Caco-2 (cell line): ENCODE data around the gene HIKESHI. TPM values are rescaled to one million over a fixed set of nuclear protein-coding genes. Genes with fewer than 3 reads are reported as not detected.

ENCODE experiments used
- BruUV-seq: library from RNA; stranded (reverse); fragments of 400-500 nt; replicated peaks from 2 replicates; lab custom pipeline; 2021; lab: Mats Ljungman, UMichigan
- CTCF ChIA-PET: fragments of 300-600 bp; sonication (Branson Sonifier 250); formaldehyde crosslinking; loops from one replicate; lab custom pipeline; 2022; ENCODE audit warnings: antibody characterized with exemption; lab: Charles Lee
- POLR2A ChIA-PET: fragments of 300-600 bp; sonication (Branson Sonifier 250); formaldehyde crosslinking; loops from one replicate; lab custom pipeline; 2022; ENCODE audit warnings: antibody characterized with exemption; lab: Charles Lee
- DNase-seq, 2 experiments: peaks; one replicate each; pipeline versions ENCODE4 v3.0.0 to v3.0.0-alpha.2; 2020 to 2022
- H3K27me3 ChIP-seq: replicated peaks from 2 replicates; pipeline ENCODE4 v1.6.0; 2011; ENCODE audit warnings: low read length; ENCODE audit not compliant: control insufficient read depth, insufficient read depth
- H3K36me3 ChIP-seq: 2 replicates; pipeline ENCODE4 v1.5.1; 2011; ENCODE audit warnings: low read length; ENCODE audit not compliant: control insufficient read depth, insufficient read depth
- H3K4me1 ChIP-seq: fragments of 250-450 bp; sonication (Bioruptor Pico); 2 replicates; pipeline ENCODE4 v1.5.1; 2020; ENCODE audit warnings: mild to moderate bottlenecking
- H3K4me3 ChIP-seq: 2 replicates; pipeline ENCODE4 v1.5.1; 2011; ENCODE audit warnings: low read depth, mild to moderate bottlenecking, control low read depth, low read length
- H3K9me3 ChIP-seq: fragments of 250-450 bp; sonication (Bioruptor Pico); 2 replicates; pipeline ENCODE4 v1.5.1; 2020; ENCODE audit warnings: mild to moderate bottlenecking, moderate library complexity
- H3K27ac Mint-ChIP-seq: one replicate; pipeline ENCODE4 v1.8.0; 2022; ENCODE audit warnings: mixed read lengths; ENCODE audit not compliant: unreplicated experiment
- H3K27me3 Mint-ChIP-seq: one replicate; pipeline ENCODE4 v1.8.0; 2022; ENCODE audit warnings: mixed read lengths; ENCODE audit not compliant: insufficient read depth, unreplicated experiment
- H3K36me3 Mint-ChIP-seq: one replicate; pipeline ENCODE4 v1.8.0; 2022; ENCODE audit warnings: mild to moderate bottlenecking, mixed read lengths; ENCODE audit not compliant: insufficient read depth, unreplicated experiment
- H3K4me1 Mint-ChIP-seq: one replicate; pipeline ENCODE4 v1.8.0; 2022; ENCODE audit warnings: low read depth, mixed read lengths; ENCODE audit not compliant: unreplicated experiment
- H3K4me3 Mint-ChIP-seq: one replicate; pipeline ENCODE4 v1.8.0; 2022; ENCODE audit warnings: mild to moderate bottlenecking, moderate library complexity, mixed read lengths; ENCODE audit not compliant: unreplicated experiment
- H3K9me3 Mint-ChIP-seq: one replicate; pipeline ENCODE4 v1.8.0; 2022; ENCODE audit warnings: mixed read lengths; ENCODE audit not compliant: unreplicated experiment
- CTCF ChIP-seq, 2 experiments: fragments of 200-600 bp in 1 of 2; IDR thresholded peaks; 1 replicate in 1 of 2; 2 replicates in 1 of 2; pipeline versions ENCODE4 v1.5.1 to v1.8.0; 2011 to 2022; ENCODE audit warnings: antibody characterized with exemption in 1 of 2, control low read depth in 1 of 2, inconsistent platforms in 1 of 2, low read depth in 1 of 2, low read length in 1 of 2, mild to moderate bottlenecking in 1 of 2, moderate library complexity in 1 of 2; ENCODE audit not compliant: insufficient read depth in 1 of 2, severe bottlenecking in 1 of 2, unreplicated experiment in 1 of 2
- intact Hi-C: fragments of 100-400 bp; cut with micrococcal nuclease; formaldehyde crosslinking; loops from one replicate; pipeline ENCODE4 v1.10.0; 2022; ENCODE audit not compliant: unreplicated experiment
- total RNA-seq: library from RNA; stranded (reverse); gene quantifications from 2 replicates; pipeline ENCODE4 v1.2.3, GENCODE V29; 2022

Gene HIKESHI
- total RNA-seq, 1 experiment from 2014 or later, result 82.0 TPM

GRCh38 chr11:86275493-86276370 is 26.3 kb upstream of the HIKESHI start:
- Histone ChIP-seq H3K36me3 (no peaks in the 10 kb centered on the region), H3K27me3 (no peaks in the 10 kb centered on the region), H3K4me1 (no peaks in the 10 kb centered on the region), H3K9me3 (no peaks in the 10 kb centered on the region), H3K4me3 (no peak overlapping the region)
- intact Hi-C loops, result no loop called here
- no peak overlapping the region for H3K4me3 Mint-ChIP-seq
- no peaks in the 10 kb centered on the region for H3K9me3 Mint-ChIP-seq
- ChIA-PET CTCF (interaction anchor here (0.6 kb wide), 1 partner anchor 11 kb away, joined by 3 read pairs; no protein-coding TSS in a partner anchor), POLR2A (interaction anchor here (0.6 kb wide), 2 partner anchors 46 to 360 kb away, joined by 3 to 5 read pairs; no protein-coding TSS in a partner anchor)
- no peak overlapping the region for H3K27ac Mint-ChIP-seq
- no peaks in the 10 kb centered on the region for H3K27me3 Mint-ChIP-seq
- TF ChIP-seq CTCF (IDR thresholded peaks at IDR 0.05; ENCODE audit: insufficient read depth in 1 of 2, low read depth in 1 of 2, low read length in 1 of 2, severe bottlenecking in 1 of 2, unreplicated experiment in 1 of 2), result peak in 1 of 2 experiments; percentile 37
- BruUV-seq, result no TSS peak
- peaks cover 10% of the 10 kb centered on the region for H3K4me1 Mint-ChIP-seq
- peaks cover 86% of the 10 kb centered on the region for H3K36me3 Mint-ChIP-seq
- DNase-seq, result no peak

GRCh38 chr11:86277741-86278140 is 24.3 kb upstream of the HIKESHI start:
- POLR2A ChIA-PET, result no interaction called here
- H3K27me3 Mint-ChIP-seq, result no peaks in the 10 kb centered on the region
- H3K4me1 ChIP-seq, result no peaks in the 10 kb centered on the region
- no peaks in the 10 kb centered on the region for H3K36me3 ChIP-seq
- H3K27ac Mint-ChIP-seq, result no peak overlapping the region
- TF ChIP-seq CTCF (IDR thresholded peaks at IDR 0.05; ENCODE audit: insufficient read depth in 1 of 2, low read depth in 1 of 2, low read length in 1 of 2, severe bottlenecking in 1 of 2, unreplicated experiment in 1 of 2), result no peak
- DNase-seq, result no peak
- H3K9me3 ChIP-seq, result no peaks in the 10 kb centered on the region
- H3K27me3 ChIP-seq, result no peaks in the 10 kb centered on the region
- no peak overlapping the region for H3K4me3 Mint-ChIP-seq
- BruUV-seq, result no TSS peak
- CTCF ChIA-PET, result no interaction called here
- no peaks in the 10 kb centered on the region for H3K9me3 Mint-ChIP-seq
- peaks cover 10% of the 10 kb centered on the region for H3K4me1 Mint-ChIP-seq
- H3K4me3 ChIP-seq, result no peak overlapping the region
- peaks cover 77% of the 10 kb centered on the region for H3K36me3 Mint-ChIP-seq
- intact Hi-C loops, result no loop called here

- H3K4me1 ChIP-seq, result no peaks in the 10 kb centered on the region
- peaks cover 10% of the 10 kb centered on the region for H3K4me1 Mint-ChIP-seq
- no TSS peak for BruUV-seq
- H3K36me3 Mint-ChIP-seq, result peaks cover 72% of the 10 kb centered on the region
- no peak for TF ChIP-seq CTCF (IDR thresholded peaks at IDR 0.05; ENCODE audit: insufficient read depth in 1 of 2, low read depth in 1 of 2, low read length in 1 of 2, severe bottlenecking in 1 of 2, unreplicated experiment in 1 of 2)
- H3K27ac Mint-ChIP-seq, result no peak overlapping the region
- no peak overlapping the region for H3K4me3 ChIP-seq
- ChIA-PET POLR2A (no interaction called here), CTCF (no interaction called here)
- no peaks in the 10 kb centered on the region for H3K9me3 Mint-ChIP-seq
- no peaks in the 10 kb centered on the region for H3K36me3 ChIP-seq
- no peak for DNase-seq
- H3K9me3 ChIP-seq, result no peaks in the 10 kb centered on the region
- no peak overlapping the region for H3K4me3 Mint-ChIP-seq
- H3K27me3 ChIP-seq, result no peaks in the 10 kb centered on the region
- intact Hi-C loops, result no loop called here
- H3K27me3 Mint-ChIP-seq, result no peaks in the 10 kb centered on the region
Measured at GRCh38 chr11:86278226-86278625, 23.8 kb upstream of the HIKESHI start.
